Measurements from ENCODE around the gene DOCK9.
"Not testable (repeated sequence)": the region's sequence is repeated elsewhere in the genome, so short reads cannot be mapped to it uniquely, and the experiment has no call there.

Gene DOCK9

DNA sequence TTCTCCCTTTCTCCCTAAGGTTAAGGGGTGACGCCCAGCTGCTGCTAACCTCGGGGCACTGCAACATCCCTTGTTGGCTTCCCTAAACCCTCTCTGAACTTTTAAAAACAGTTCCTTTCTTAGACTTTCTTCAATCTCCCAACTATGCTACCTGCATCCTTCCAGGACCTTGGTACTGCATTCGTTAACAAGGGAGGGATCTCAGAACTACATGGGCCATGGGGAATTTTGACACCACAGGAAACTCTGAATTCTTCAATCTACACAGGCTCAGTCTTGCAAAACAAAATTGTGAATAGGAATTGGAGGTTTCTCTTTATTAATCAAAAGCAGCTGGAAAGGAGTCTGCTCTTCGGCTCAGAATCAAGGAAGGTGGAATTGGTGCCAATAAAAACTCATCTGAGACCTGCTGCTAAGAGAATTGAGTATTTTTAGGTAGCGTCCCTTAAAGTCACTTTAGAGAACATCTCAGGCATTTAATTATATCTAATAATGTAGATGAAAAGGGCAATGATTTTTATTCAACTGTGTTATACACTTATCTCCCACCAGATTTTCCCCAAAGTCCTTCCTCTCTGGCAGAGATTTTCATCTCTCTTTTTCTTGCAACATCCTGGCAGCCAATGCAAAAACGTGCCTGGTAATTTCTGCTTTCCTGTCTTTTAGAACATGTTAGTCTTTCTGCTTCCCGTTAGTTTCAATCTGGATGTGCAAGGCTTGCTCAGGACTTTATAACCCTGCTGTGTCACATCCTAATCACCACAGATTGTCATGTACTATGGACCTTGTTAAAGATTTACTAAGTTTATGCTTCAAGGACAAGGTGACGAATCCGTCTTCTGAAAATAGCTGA, 156.3 kb downstream of the DOCK9 start:
- Mint-ChIP-seq H3K9me3 (no peaks in the 10 kb centered on the region), H3K4me1 (no peaks in the 10 kb centered on the region), H3K4me3 (no peak overlapping the region), H3K27me3 (no peaks in the 10 kb centered on the region), H3K36me3 (ENCODE audit: insufficient read depth) (peaks cover 18% of the 10 kb centered on the region), H3K27ac (ENCODE audit: low read depth) (no peak overlapping the region)
- no peak for ATAC-seq (replicated peaks; ENCODE audit: extremely low read depth, poor library complexity, severe bottlenecking)
- DNase-seq (ENCODE audit: low spot score in 2 of 2), result no peak

DNA sequence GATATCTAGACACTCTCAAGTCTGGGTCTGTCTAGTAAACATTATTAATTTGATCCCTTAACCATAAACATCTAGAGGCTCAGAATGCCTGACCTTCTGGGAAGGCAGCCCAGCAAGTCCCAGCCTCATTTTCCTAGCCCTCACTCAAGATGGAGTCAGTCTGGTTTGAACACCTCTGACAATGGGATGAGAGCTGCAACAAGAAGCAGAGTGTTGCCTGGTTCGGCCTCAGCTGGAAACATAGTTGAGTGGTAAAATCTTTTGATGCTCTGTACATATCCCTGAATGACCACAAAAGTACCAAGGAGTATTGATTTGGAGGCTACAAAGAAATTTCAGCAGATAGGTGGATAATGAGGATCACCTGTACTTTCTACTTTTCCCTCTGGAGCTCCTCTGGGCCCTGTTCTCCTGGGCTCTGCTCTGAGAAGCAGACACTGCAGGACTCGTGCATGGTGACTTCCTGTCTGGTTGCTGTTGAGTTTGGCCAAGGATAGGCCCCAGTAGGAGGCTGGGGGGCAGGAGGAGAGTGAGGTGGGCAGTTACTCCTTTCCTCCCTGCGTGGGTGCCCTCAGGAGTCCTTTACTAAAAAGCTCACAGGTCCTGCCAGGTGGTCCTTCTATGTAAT, 157.0 kb downstream of the DOCK9 start:
- Mint-ChIP-seq H3K9me3 (no peaks in the 10 kb centered on the region), H3K4me3 (no peak overlapping the region), H3K4me1 (no peaks in the 10 kb centered on the region), H3K27me3 (no peaks in the 10 kb centered on the region), H3K36me3 (ENCODE audit: insufficient read depth) (peaks cover 19% of the 10 kb centered on the region), H3K27ac (ENCODE audit: low read depth) (no peak overlapping the region)
- no peak for DNase-seq (ENCODE audit: low spot score in 2 of 2)
- no peak for ATAC-seq (replicated peaks; ENCODE audit: extremely low read depth, poor library complexity, severe bottlenecking)

DNA sequence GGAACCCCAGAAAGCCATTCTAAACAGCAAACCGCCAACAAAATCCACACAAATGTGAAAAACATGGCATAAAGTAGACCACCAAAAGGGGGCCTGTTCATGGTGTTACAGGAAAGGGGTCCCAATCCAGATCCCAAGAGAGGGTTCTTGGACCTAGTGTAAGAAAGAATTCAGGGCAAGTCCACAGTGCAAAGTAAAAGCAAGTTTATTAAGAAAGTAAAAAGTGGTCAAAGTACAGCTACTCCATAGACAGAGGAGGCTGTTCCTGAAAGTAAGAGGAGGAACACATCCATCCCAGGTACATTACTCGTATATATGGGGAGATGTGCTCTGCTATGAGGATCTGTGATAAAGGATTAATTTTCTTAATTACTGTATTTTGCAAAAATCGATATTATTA, 157.6 kb downstream of the DOCK9 start:
- Mint-ChIP-seq H3K27me3 (no peaks in the 10 kb centered on the region), H3K36me3 (ENCODE audit: insufficient read depth) (peaks cover 20% of the 10 kb centered on the region), H3K27ac (ENCODE audit: low read depth) (no peak overlapping the region), H3K4me1 (no peaks in the 10 kb centered on the region), H3K9me3 (no peaks in the 10 kb centered on the region), H3K4me3 (no peak overlapping the region)
- no peak for DNase-seq (ENCODE audit: low spot score in 2 of 2)
- ATAC-seq (replicated peaks; ENCODE audit: extremely low read depth, poor library complexity, severe bottlenecking), result no peak

DNA sequence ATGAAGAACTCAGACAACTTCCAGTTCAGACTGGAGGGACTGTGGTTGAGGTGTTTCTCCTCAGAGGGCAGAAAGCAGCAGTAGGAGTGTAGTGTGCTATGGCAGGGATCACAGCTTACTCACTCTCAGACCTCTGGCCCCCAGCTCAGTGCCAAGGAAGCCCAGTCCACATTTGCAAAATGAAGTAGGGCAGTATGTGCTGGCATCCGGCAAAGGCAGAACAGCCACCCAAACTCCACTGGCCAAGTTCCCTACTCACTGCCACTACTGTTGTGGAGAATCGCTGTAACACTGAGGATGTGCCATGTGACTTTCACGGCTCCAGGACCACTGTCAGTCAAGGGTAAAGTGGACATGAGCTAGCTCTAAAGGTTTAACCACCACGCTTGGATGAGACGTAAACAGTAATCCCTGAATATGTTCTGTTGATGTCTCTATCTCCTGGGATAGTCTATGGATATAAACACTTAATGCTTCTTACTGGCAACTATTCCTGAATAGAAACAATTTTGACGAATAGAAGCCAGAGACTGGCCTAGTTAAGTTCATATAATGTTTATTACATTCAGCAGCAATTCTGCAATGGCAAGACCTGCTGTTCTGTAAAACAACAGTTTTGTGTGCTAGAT, 158.4 kb downstream of the DOCK9 start:
- Mint-ChIP-seq H3K27me3 (no peaks in the 10 kb centered on the region), H3K4me1 (no peaks in the 10 kb centered on the region), H3K27ac (ENCODE audit: low read depth) (no peak overlapping the region), H3K9me3 (no peaks in the 10 kb centered on the region), H3K36me3 (ENCODE audit: insufficient read depth) (peaks cover 20% of the 10 kb centered on the region), H3K4me3 (no peak overlapping the region)
- DNase-seq (ENCODE audit: low spot score in 2 of 2) (no peak), ATAC-seq (replicated peaks; ENCODE audit: extremely low read depth, poor library complexity, severe bottlenecking) (no peak)

DNA sequence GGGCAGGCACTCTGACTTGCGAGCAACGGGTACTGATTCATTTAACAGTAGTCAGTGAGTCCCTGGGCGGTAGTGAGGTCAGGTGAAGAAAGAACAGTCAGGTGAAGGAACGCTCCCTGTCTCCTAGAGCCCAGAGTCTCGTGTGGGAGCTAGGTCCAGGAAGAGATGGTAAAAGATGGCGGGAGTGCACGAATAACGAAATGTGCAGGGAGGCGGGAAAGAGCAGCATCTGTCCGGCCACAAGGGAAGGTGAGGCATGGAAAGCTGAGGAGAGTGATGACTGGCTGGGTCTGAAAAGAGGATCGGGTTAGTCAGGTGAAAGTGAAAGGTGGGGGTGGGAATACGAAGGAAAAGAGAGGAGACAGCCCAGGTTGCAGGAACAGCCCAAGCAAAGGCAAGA, 161.5 kb downstream of the DOCK9 start:
- Mint-ChIP-seq H3K27me3 (no peaks in the 10 kb centered on the region), H3K36me3 (ENCODE audit: insufficient read depth) (peaks cover 12% of the 10 kb centered on the region), H3K4me3 (no peak overlapping the region), H3K4me1 (no peaks in the 10 kb centered on the region), H3K27ac (ENCODE audit: low read depth) (no peak overlapping the region), H3K9me3 (no peaks in the 10 kb centered on the region)
- no peak for ATAC-seq (replicated peaks; ENCODE audit: extremely low read depth, poor library complexity, severe bottlenecking)
- DNase-seq (ENCODE audit: low spot score in 2 of 2), result no peak

DNA sequence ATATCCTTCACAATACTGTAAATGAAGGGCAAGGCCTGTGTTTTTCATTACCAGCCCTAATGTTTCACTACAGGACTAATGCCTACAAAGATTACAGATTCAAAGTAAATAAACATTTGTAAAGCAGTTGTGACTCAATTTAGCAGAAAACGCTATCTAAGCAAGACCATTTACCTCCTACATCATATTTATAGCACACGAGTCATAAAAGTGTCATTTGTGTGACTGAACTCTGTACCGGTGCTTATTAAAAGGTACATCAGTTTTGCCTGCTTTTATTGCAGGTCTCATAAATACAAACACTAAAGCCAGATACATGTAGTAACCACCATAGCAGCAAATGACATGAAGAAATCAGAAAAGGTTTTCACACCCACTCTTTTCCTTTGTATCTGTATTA, 163.9 kb downstream of the DOCK9 start:
- no peak for DNase-seq (ENCODE audit: low spot score in 2 of 2)
- Mint-ChIP-seq H3K9me3 (no peaks in the 10 kb centered on the region), H3K4me3 (no peak overlapping the region), H3K27ac (ENCODE audit: low read depth) (no peak overlapping the region), H3K36me3 (ENCODE audit: insufficient read depth) (peaks cover 16% of the 10 kb centered on the region), H3K27me3 (no peaks in the 10 kb centered on the region), H3K4me1 (no peaks in the 10 kb centered on the region)
- no peak for ATAC-seq (replicated peaks; ENCODE audit: extremely low read depth, poor library complexity, severe bottlenecking)

DNA sequence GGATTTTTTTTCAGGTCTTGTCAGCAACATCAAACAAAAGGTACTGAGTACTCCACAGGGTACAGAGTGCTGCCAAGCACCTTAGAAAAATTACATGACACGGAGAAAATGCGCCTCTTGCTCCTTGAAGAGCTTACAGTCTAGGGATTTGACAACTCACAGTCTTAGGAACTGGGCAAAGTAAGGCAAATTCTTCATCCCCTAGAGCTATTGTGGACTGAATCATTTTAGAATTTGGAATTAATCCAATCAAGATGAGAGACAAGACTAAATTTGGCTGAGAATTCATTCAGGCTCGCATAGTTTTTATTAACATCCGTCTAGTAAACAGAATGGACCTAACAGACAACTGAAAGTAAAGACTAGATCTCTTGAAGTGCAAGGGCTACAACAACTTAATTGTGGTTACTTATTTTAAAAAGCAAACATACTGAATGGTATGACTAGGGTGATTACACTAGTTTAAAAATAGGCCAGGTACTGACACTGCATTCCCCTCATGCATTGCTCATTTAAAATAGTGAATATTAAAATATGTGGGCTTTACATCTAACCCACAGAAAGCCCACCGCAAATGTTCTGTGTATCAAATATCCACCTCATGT, 165.6 kb downstream of the DOCK9 start:
- H3K9me3 Mint-ChIP-seq; H3K4me3 Mint-ChIP-seq; ATAC-seq (replicated peaks; ENCODE audit: extremely low read depth, poor library complexity, severe bottlenecking); H3K4me1 Mint-ChIP-seq; H3K27ac Mint-ChIP-seq (ENCODE audit: low read depth); DNase-seq (ENCODE audit: low spot score in 2 of 2); H3K27me3 Mint-ChIP-seq: not testable (repeated sequence)
- H3K36me3 Mint-ChIP-seq (ENCODE audit: insufficient read depth), result peaks cover 23% of the 10 kb centered on the region

DNA sequence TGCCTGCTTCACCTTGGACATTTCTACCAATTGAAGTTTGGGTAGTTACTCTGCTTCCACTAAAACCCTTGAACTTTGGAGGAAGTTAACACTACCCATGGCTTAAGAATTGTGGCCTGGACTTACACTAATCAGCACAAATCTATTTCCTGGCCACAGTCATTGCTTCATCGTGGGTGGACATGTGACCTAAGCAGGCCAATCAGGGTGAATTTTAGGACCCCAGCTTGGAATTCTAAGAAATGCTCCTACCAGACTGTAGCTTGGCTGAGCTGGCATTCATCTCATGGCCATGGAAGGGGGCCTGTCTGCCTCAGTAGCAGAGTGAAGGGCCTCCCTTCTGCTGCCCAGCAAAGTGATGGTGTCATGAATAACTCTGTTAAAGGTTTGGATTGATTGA, 167.1 kb downstream of the DOCK9 start:
- H3K9me3 Mint-ChIP-seq, result no peaks in the 10 kb centered on the region
- peaks cover 24% of the 10 kb centered on the region for H3K36me3 Mint-ChIP-seq (ENCODE audit: insufficient read depth)
- ATAC-seq (replicated peaks; ENCODE audit: extremely low read depth, poor library complexity, severe bottlenecking), result no peak
- H3K4me1 Mint-ChIP-seq, result no peaks in the 10 kb centered on the region
- no peak overlapping the region for H3K4me3 Mint-ChIP-seq
- no peak overlapping the region for H3K27ac Mint-ChIP-seq (ENCODE audit: low read depth)
- H3K27me3 Mint-ChIP-seq, result no peaks in the 10 kb centered on the region
- DNase-seq (ENCODE audit: low spot score in 2 of 2), result no peak

DNA sequence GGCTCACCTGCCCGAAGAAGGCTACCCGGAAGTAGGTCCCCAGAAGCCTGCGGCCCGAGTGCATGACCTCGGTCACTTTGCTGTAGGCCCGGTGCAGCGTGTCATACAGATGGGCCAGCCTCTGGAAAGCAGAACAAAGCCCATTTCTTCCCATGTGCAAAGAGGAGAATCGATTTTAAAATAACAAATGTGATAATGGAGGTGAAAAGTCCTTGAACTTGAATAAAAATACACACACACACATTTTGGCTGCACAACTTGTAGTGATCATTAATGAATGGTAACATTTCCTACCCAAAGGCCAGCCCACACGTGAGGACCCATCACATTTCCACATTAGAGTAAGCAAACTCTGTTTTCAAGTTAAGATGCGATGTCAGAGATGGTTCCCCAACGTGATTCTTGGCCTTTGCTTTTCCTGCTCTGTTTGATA, 168.5 kb downstream of the DOCK9 start:
- no peak for ATAC-seq (replicated peaks; ENCODE audit: extremely low read depth, poor library complexity, severe bottlenecking)
- H3K4me3 Mint-ChIP-seq, result no peak overlapping the region
- H3K36me3 Mint-ChIP-seq (ENCODE audit: insufficient read depth), result peaks cover 33% of the 10 kb centered on the region
- no peaks in the 10 kb centered on the region for H3K4me1 Mint-ChIP-seq
- no peaks in the 10 kb centered on the region for H3K27me3 Mint-ChIP-seq
- no peak for DNase-seq (ENCODE audit: low spot score in 2 of 2)
- H3K9me3 Mint-ChIP-seq, result no peaks in the 10 kb centered on the region
- no peak overlapping the region for H3K27ac Mint-ChIP-seq (ENCODE audit: low read depth)

DNA sequence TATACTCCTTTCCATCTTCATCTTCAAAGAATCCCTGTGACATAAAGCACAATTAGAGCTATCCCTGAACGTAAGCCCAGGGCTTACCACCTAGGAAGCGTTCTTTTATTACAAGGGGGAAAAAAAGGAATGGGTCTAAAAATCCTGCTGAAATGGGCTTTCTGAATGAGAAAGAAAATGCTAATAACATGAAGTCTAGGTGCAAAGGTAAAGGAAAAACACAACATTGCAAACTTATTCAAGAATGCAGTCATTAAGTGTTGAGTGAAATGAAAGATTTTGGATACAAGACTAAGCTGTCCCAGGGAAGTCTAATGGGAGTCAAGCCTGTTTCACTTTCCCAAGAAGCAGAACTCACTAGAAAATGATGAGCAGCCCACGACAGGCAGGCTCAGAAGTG, 170.1 kb downstream of the DOCK9 start:
- peaks cover 39% of the 10 kb centered on the region for H3K36me3 Mint-ChIP-seq (ENCODE audit: insufficient read depth)
- H3K4me3 Mint-ChIP-seq, result no peak overlapping the region
- H3K27ac Mint-ChIP-seq (ENCODE audit: low read depth), result no peak overlapping the region
- H3K9me3 Mint-ChIP-seq, result no peaks in the 10 kb centered on the region
- no peaks in the 10 kb centered on the region for H3K27me3 Mint-ChIP-seq
- no peaks in the 10 kb centered on the region for H3K4me1 Mint-ChIP-seq
- DNase-seq (ENCODE audit: low spot score in 2 of 2), result no peak
- no peak for ATAC-seq (replicated peaks; ENCODE audit: extremely low read depth, poor library complexity, severe bottlenecking)

DNA sequence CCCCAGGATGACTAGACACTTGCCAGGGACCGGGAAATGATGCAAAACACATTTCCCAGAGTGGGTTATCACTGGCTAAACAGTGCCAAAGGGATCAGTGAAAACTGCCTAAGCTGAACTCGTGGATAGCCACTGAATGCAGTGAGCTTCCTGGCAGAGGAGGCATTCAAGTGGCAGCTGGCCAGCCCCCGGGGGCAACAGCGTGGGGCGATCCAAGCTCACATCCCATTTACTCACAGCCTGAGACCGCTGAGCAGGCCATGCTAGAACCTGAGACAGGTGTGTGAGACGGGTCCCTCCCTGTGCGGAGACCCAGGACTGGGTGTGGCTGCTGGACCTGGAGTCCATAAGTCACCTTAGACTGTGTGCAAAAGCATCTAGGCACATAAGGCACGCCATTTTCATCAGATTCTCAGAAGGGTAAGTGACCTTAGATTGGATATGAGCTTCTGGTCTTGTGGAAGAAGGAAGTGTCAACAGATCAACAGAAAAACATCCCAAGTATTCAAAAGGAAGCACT, 173.5 kb downstream of the DOCK9 start:
- Mint-ChIP-seq H3K9me3 (no peaks in the 10 kb centered on the region), H3K27me3 (no peaks in the 10 kb centered on the region), H3K4me3 (no peak overlapping the region), H3K36me3 (ENCODE audit: insufficient read depth) (peaks cover 36% of the 10 kb centered on the region), H3K27ac (ENCODE audit: low read depth) (no peak overlapping the region), H3K4me1 (no peaks in the 10 kb centered on the region)
- ATAC-seq (replicated peaks; ENCODE audit: extremely low read depth, poor library complexity, severe bottlenecking), result no peak
- DNase-seq (ENCODE audit: low spot score in 2 of 2), result no peak

DNA sequence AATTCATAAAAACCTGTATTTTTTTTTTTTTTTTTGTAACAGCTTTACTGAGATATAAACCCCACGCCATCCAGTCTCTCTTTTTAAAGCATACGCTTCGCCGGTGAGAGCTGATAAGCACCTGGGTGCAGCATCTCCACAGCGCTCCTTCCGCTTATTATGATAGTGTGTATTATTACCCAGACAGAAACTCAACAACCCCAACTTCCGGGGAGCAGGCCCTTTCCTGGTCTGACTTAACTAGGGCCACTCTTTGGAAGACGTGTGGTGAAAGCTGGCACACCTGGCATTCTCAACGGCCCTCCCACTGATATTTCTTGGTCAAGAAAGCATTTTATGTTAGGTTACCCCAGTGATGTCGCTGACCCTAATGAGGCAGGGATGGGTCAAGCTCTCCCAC, 173.9 kb downstream of the DOCK9 start:
- ATAC-seq (replicated peaks; ENCODE audit: extremely low read depth, poor library complexity, severe bottlenecking), result no peak
- Mint-ChIP-seq H3K4me3 (no peak overlapping the region), H3K27ac (ENCODE audit: low read depth) (no peak overlapping the region), H3K9me3 (no peaks in the 10 kb centered on the region), H3K27me3 (no peaks in the 10 kb centered on the region), H3K4me1 (no peaks in the 10 kb centered on the region), H3K36me3 (ENCODE audit: insufficient read depth) (peaks cover 37% of the 10 kb centered on the region)
- DNase-seq (ENCODE audit: low spot score in 2 of 2), result no peak
